Amniotic epithelial cell (primary cell): Measurements from ENCODE around the gene EPOP.
A peak's percentile ranks its signal among the peaks of the same experiment; 100 is the strongest.

Source experiments
- DNase-seq: peaks from one replicate; pipeline ENCODE4 v3.0.0-alpha.2; 2010; ENCODE audit warnings: low read depth

EPOP gene

GRCh38 chr17:38674749-38675615, at the start of gene EPOP:
TSS of gene EPOP (minus strand) at chr17:38674957. CDS start at chr17:38674495, 462 bp downstream.
- DNase-seq, result peak; percentile 68

- no peak for DNase-seq
These were observed 47.0 kb upstream of the EPOP start for GRCh38 chr17:38721802-38722201.

GRCh38 chr17:38720941-38721340, 46.2 kb upstream of the EPOP start:
- DNase-seq, result no peak

GRCh38 chr17:38719943-38720641, 45.3 kb upstream of the EPOP start:
- no peak for DNase-seq

GRCh38 chr17:38719289-38719942, 44.7 kb upstream of the EPOP start:
- no peak for DNase-seq

DNA sequence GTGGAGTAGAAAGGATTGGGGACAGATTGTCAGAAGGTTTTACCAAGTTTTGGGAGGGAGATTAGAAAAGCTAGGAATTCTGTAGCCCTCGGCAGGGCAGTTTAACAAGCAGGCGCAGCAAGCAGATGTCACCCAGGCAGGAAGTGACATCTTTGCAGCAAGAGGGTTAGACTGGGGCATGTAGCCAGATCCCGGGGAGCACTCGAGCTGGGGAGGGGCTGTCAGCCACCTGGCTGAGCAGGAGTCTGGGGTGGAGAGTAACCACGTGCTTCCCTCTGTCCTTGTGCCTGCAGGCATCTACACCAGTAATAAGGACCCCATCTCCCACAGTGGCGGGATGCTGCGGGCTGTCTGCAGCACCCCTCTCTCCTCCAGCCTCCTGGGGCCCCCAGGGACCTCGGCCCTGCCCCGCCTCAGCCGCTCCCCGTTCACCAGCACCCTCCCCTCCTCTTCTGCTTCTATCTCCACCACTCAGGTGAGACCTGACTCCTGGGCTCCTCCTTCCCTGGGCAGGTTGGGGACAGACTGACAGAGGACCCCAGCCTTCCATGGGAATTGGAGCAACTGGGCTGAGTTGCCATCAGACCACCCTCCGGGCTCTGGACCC, 42.5 kb upstream of the EPOP start:
- DNase-seq, result no peak

DNA sequence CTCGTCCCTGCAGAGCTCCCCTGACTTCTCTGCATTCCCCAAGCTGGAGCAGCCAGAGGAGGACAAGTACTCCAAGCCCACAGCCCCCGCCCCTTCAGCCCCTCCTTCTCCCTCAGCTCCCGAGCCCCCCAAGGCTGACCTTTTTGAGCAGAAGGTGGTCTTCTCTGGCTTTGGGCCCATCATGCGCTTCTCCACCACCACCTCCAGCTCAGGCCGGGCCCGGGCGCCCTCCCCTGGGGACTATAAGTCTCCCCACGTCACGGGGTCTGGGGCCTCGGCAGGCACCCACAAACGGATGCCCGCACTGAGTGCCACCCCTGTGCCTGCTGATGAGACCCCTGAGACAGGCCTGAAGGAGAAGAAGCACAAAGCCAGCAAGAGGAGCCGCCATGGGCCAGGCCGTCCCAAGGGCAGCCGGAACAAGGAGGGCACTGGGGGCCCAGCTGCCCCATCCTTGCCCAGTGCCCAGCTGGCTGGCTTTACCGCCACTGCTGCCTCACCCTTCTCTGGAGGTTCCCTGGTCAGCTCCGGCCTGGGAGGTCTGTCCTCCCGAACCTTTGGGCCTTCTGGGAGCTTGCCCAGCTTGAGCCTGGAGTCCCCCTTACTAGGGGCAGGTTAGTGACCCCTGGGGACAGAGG, 41.7 kb upstream of the EPOP start:
- DNase-seq, result no peak

GRCh38 chr17:38715216-38715943, 40.6 kb upstream of the EPOP start:
- no peak for DNase-seq

GRCh38 chr17:38713456-38714075, 38.8 kb upstream of the EPOP start:
- no peak for DNase-seq

DNA sequence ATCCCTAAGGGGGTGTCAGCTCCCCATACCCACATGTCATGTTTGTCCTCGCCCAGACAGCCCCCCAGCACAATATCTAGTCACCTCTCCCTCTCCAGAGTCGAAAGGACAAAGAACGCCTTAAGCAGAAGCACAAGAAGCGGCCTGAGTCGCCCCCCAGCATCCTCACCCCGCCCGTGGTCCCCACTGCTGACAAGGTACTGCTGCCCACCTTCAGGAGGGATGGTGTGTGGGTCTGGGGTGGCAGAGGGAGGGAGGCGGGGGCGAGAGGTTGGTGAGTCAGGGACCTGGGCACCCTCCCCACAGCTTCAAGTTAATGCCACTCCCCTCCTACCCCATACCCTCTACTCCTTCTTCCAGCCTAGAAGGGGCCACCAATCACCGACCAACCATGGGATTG, 37.8 kb upstream of the EPOP start:
- DNase-seq, result no peak

DNA sequence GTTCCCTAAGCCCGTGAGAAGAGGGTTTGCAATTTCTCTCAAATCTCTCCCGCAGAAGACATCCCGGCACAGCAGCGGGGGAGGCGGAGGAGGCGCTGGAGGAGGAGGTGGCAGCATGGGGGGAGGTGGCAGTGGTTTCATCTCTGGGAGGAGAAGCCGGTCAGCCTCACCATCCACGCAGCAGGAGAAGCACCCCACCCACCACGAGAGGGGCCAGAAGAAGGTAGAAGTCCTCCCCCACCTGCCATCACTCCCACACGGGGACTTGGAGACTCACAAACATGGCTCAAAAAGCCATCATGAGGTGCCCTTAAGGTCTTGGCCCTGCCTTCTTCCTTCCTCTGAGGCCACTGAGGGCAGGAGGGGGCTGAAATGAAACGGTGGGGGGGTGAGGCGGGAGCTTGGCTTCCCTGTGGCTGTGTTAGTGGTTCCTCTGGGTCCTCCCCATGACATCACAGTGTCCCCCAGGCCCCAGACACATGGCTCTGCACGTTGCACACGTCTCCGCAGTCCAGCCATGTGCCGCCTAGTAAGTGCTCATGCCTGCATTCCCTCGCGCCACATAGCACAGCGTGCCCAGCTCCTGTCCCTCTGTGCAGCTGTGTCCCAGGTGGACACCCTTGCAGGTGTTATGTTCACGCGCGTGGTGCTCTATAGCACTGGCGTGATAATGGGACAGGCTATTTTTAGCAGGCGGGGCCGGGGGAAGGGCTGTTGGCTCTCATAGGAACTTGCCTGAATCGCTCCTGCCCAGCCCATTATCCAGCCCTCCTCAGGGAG, 37.2 kb upstream of the EPOP start:
- DNase-seq, result no peak

DNA sequence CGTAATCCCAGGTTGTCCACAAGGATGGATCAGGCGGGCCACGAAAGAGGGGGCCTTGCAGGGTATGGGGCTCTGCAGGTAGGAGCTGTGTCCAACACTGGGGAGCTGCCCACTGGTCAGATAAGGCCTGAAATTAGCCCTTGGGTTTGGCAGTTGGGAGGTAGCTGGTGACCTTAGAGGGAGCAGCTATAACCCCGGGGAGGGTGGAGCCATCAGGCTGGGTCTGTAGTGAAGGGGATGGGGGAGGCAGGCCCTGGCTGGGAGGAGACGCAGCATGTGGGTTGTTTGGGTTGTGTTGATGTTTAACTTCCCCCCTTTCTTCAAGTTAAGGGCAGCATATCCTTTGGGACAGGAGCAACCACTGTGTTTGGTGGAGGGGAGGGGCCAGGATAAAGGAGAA, 36.2 kb upstream of the EPOP start:
- no peak for DNase-seq

GRCh38 chr17:38710604-38710962, 35.8 kb upstream of the EPOP start:
- no peak for DNase-seq

DNA sequence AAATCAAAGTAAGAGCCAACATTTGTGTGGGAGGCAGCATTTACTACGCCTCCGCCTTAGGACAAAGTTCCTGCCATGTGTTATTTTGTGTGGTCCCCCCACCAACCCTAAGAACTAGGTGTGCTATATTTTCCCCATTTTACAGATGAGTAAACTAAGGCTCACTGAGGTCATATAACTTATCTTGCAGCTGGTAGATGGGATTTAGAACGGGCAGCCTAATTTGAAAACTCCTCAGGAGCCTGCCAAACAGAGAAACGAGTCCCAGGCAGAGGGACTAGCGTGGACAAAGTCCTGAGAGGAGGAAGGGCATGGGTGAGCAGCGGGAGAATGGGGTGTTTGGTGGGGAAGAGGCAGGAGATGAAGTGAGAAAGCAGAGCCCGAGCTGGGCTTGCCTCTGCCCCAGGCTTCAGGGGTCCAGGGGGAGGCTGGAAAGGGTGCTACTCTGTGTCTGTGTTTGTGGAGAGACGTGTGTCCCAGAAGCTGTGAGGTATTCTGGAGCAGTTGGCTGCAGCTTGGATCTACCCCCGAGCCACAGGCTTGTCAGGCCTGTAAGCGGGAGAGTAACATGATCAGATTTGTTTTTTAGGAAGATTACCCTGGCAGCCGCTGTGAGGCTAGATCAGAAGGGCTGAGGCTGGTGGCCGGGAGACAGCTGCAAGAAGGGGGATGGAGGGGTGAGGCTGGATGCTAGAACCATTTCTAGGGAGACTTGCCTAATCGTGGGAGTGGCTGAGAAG, 35.3 kb upstream of the EPOP start:
- DNase-seq, result no peak

DNA sequence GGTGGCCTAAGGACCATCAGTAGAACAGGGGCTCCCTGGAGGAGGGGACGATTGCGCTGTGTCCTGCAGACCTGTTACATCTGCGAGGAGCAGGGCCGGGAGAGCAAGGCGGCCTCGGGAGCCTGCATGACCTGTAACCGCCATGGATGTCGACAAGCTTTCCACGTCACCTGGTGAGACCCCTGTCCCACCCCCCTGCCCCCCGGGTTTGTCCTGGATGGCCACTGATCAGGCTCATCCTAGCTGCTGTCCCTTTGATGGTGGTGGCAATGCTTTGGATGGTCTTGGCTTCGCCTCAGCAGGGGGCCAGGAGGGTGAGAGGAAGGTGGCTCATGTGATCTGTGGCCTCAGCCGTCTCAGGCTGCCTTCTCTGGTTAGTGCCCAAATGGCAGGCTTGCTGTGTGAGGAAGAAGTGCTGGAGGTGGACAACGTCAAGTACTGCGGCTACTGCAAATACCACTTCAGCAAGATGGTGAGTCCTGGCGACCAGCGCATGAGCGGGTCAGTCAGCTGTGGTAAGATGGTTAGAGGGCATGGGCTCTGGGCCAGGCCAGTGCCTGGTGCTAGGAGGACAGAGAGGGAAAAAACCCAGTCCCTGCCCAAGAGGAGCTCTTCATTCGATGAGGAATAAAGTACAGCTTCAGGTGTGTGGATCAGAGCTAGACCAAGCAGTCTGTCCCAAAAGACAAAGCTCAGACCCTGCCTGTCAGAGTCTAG, 34.5 kb upstream of the EPOP start:
- DNase-seq, result no peak

- DNase-seq, result no peak
These were observed 33.1 kb upstream of the EPOP start for GRCh38 chr17:38707678-38708351.

DNA sequence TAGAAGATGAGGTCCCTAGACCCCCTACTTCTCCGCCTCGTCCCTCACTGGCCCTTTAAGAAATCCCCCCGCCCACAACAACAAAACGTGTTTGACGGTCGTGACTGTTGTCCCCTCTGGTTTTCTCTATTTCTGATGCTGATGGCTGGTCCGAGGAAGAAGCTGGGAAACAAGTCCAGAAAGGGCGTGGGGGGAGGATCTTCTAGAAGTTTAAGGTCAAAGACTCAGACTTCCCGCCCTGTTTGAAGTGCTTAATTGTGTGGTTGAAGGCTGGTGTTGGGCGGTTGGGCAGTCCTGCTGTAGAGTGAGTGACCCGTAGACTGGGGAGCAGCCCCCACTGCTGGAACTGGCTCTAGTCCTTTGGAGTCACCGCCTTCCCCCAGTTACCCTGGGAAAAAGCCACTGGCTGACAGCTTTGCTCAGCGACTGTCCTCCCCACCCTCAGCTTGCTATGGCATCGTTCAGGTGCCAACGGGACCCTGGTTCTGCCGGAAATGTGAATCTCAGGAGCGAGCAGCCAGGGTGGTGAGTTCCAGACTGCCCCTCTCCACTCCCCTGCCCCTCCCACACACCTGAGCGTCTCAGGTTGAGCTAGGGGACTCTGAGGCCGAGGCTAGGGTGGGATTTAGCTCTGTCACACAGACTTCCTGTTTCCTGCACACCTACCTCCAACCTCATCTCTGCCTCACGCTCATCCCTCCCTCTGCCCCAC, 31.9 kb upstream of the EPOP start:
- DNase-seq, result no peak
